Neuronal stem cell (in vitro differentiated cells): ENCODE measurements around the gene KCNK2. TPM values are rescaled to one million over a fixed set of nuclear protein-coding genes. Genes with fewer than 3 reads are reported as not detected.

Experiments
- DNase-seq: peaks from one replicate; pipeline ENCODE4 v3.0.0-alpha.2; 2013; ENCODE audit warnings: low spot score
- H2AFZ ChIP-seq: one replicate; pipeline ENCODE4 v1.6.1; 2013; ENCODE audit warnings: mild to moderate bottlenecking, low read length, inconsistent platforms
- H2AK5ac ChIP-seq: 2 replicates; pipeline ENCODE4 v1.6.1; 2013; ENCODE audit warnings: low read depth, mild to moderate bottlenecking, inconsistent platforms, low read length, moderate library complexity, mixed read lengths
- H2BK120ac ChIP-seq: 2 replicates; pipeline ENCODE4 v1.6.1; 2013; ENCODE audit warnings: low read depth, mild to moderate bottlenecking, inconsistent platforms, low read length, moderate library complexity, mixed read lengths
- H2BK12ac ChIP-seq: one replicate; pipeline ENCODE4 v1.6.1; 2013; ENCODE audit warnings: low read length, inconsistent platforms
- H2BK15ac ChIP-seq: 2 replicates; pipeline ENCODE4 v1.6.1; 2013; ENCODE audit warnings: mild to moderate bottlenecking, low read length, inconsistent platforms, mixed read lengths
- H2BK5ac ChIP-seq: one replicate; pipeline ENCODE4 v1.6.1; 2013; ENCODE audit warnings: inconsistent platforms, mild to moderate bottlenecking, low read length, moderate library complexity
- H3K14ac ChIP-seq: one replicate; pipeline ENCODE4 v1.6.1; 2013; ENCODE audit warnings: low read length, inconsistent platforms
- H3K18ac ChIP-seq: 2 replicates; pipeline ENCODE4 v1.6.1; 2013; ENCODE audit warnings: low read length, inconsistent platforms
- H3K23ac ChIP-seq: 2 replicates; pipeline ENCODE4 v1.6.1; 2013; ENCODE audit warnings: low read depth, mild to moderate bottlenecking, mixed read lengths, low read length, inconsistent platforms; ENCODE audit not compliant: poor library complexity
- H3K27ac ChIP-seq: replicated peaks from 3 replicates; pipeline ENCODE4 v1.5.1; 2013; ENCODE audit warnings: low read length, inconsistent platforms
- H3K27me3 ChIP-seq, 3 experiments: 2 replicates each; pipeline ENCODE4 v1.6.1; 2013; ENCODE audit warnings: low read length in 3 of 3, mild to moderate bottlenecking in 2 of 3, inconsistent platforms in 1 of 3, low read depth in 1 of 3, mixed read lengths in 1 of 3, moderate library complexity in 1 of 3; ENCODE audit not compliant: control insufficient read depth in 3 of 3, insufficient read depth in 3 of 3
- H3K36me3 ChIP-seq, 2 donors: replicated peaks in 1 of 2; 2 replicates each; pipeline ENCODE4 v1.6.1; 2013; ENCODE audit warnings: low read length in 2 of 2; ENCODE audit not compliant: control insufficient read depth in 2 of 2, insufficient read depth in 2 of 2
- H3K4ac ChIP-seq: 2 replicates; pipeline ENCODE4 v1.6.1; 2013; ENCODE audit warnings: inconsistent platforms, mild to moderate bottlenecking, low read length, moderate library complexity
- H3K4me1 ChIP-seq, 2 donors: 1 replicate in 1 of 2; 2 replicates in 1 of 2; pipeline ENCODE4 v1.6.1; 2013; ENCODE audit warnings: low read length in 2 of 2, low read depth in 1 of 2; ENCODE audit not compliant: control insufficient read depth in 2 of 2, insufficient read depth in 1 of 2
- H3K4me2 ChIP-seq: one replicate; pipeline ENCODE4 v1.6.1; 2013; ENCODE audit warnings: mild to moderate bottlenecking, low read length, inconsistent platforms; ENCODE audit not compliant: insufficient read depth, poor library complexity, severe bottlenecking
- H3K4me3 ChIP-seq, 2 donors: 2 replicates each; pipeline ENCODE4 v1.5.1; 2013; ENCODE audit warnings: low read length in 2 of 2, mild to moderate bottlenecking in 2 of 2, inconsistent platforms in 1 of 2, moderate library complexity in 1 of 2
- H3K79me1 ChIP-seq: one replicate; pipeline ENCODE4 v1.6.1; 2013; ENCODE audit warnings: low read depth, mild to moderate bottlenecking, inconsistent platforms, low read length, moderate library complexity
- H3K9ac ChIP-seq: one replicate; pipeline ENCODE4 v1.6.1; 2013; ENCODE audit warnings: mild to moderate bottlenecking, low read depth, low read length, inconsistent platforms; ENCODE audit not compliant: poor library complexity
- H3K9me3 ChIP-seq, 2 donors: replicated peaks in 1 of 2; 2 replicates each; pipeline versions ENCODE3 to v1.6.1; 2013; ENCODE audit warnings: low read length in 2 of 2, mild to moderate bottlenecking in 2 of 2, inconsistent platforms in 1 of 2, low read depth in 1 of 2, mixed read lengths in 1 of 2, moderate library complexity in 1 of 2; ENCODE audit not compliant: control insufficient read depth in 2 of 2, insufficient read depth in 1 of 2
- H4K8ac ChIP-seq: one replicate; pipeline ENCODE4 v1.6.1; 2013; ENCODE audit warnings: low read depth, mild to moderate bottlenecking, inconsistent platforms, low read length, moderate library complexity
- H4K91ac ChIP-seq: one replicate; pipeline ENCODE4 v1.6.1; 2013; ENCODE audit warnings: low read length, low read depth, mild to moderate bottlenecking, inconsistent platforms; ENCODE audit not compliant: poor library complexity
- WGBS, 2 donors: extraction: QIAGEN DNeasy Blood & Tissue Kit; methylation state at CpG; one replicate each; pipeline ENCODE4 v1.1.7; 2013; ENCODE audit warnings: missing lambda C conversion rate in 2 of 2, mixed read lengths in 1 of 2; ENCODE audit not compliant: insufficient read length in 2 of 2, insufficient replicate concordance in 1 of 2; ENCODE audit errors: extremely low coverage in 2 of 2; 5-methylcytosine and 5-hydroxymethylcytosine counted together
- polyA plus RNA-seq, 2 experiments: library from polyadenylated mRNA; stranded (reverse); fragments of 200-250 nt; gene quantifications; one replicate each; pipeline ENCODE4 v1.2.3, GENCODE V29; 2013

The KCNK2 gene
- polyA plus RNA-seq (2013, experiment 1 of 2) = 2.1 TPM
- polyA plus RNA-seq (2013, experiment 2 of 2) = 2.4 TPM

GRCh38 chr1:215082532-215083382 lies at the start of gene KCNK2:
KCNK2 (plus strand) TSS chr1:215082737; CDS start chr1:215083386, 649 bp downstream.
- Histone ChIP-seq H2AK5ac (peak within 1 kb of the TSS; percentile 24), H3K9me3 (no peaks in the 10 kb centered on the region), H4K8ac (peak within 1 kb of the TSS; percentile 84), H3K79me1 (no peaks in the 10 kb centered on the region), H3K4ac (no peak within 1 kb of the TSS), H3K4me3 (peak within 1 kb of the TSS; percentile 55 to 94), H3K18ac (peak within 1 kb of the TSS; percentile 96), H3K27me3 (peaks cover 0 to 53% (median 21%) of the 10 kb centered on the region in 3 experiments), H2AFZ (peak within 1 kb of the TSS; percentile 98), H2BK5ac (no peak within 1 kb of the TSS), H2BK12ac (peak within 1 kb of the TSS; percentile 61), H3K14ac (peak within 1 kb of the TSS; percentile 83), H4K91ac (no peak within 1 kb of the TSS), H3K4me2 (peak within 1 kb of the TSS; percentile 74), H3K23ac (peak within 1 kb of the TSS; percentile 35), H3K4me1 (peaks cover 0 to 7% of the 10 kb centered on the region in 2 donors), H2BK15ac (peak within 1 kb of the TSS; percentile 27), H3K36me3 (no peaks in the 10 kb centered on the region), H3K9ac (peak within 1 kb of the TSS; percentile 97), H2BK120ac (no peak within 1 kb of the TSS), H3K27ac (no peak within 1 kb of the TSS)
- peak; percentile 32 for DNase-seq
- WGBS, 2 donors = no CpG with 5 or more reads among the region's 85 CpGs

- H2BK12ac ChIP-seq = no peak overlapping the region
- no peaks in the 10 kb centered on the region for H3K27me3 ChIP-seq
- H3K18ac ChIP-seq = no peak overlapping the region
- no peaks in the 10 kb centered on the region for H3K9me3 ChIP-seq
- H3K4me2 ChIP-seq = no peak overlapping the region
- H3K4me3 ChIP-seq = no peak overlapping the region
- H3K27ac ChIP-seq = no peak overlapping the region
- H2AFZ ChIP-seq = no peak overlapping the region
- no peak overlapping the region for H2BK15ac ChIP-seq
- no peaks in the 10 kb centered on the region for H3K4me1 ChIP-seq
- H4K8ac ChIP-seq = no peak overlapping the region
- H3K23ac ChIP-seq = no peak overlapping the region
- H2BK120ac ChIP-seq = no peak overlapping the region
- no peak overlapping the region for H3K9ac ChIP-seq
- no peak overlapping the region for H2BK5ac ChIP-seq
- DNase-seq = no peak
- no peak overlapping the region for H3K4ac ChIP-seq
- H3K79me1 ChIP-seq = no peaks in the 10 kb centered on the region
- no peak overlapping the region for H2AK5ac ChIP-seq
- no peak overlapping the region for H3K14ac ChIP-seq
- no peak overlapping the region for H4K91ac ChIP-seq
- no CpG with 5 or more reads among the region's 1 CpG for WGBS, 2 donors
- H3K36me3 ChIP-seq = no peaks in the 10 kb centered on the region
Measured at GRCh38 chr1:215032911-215033526, 49.5 kb upstream of the KCNK2 start.

GRCh38 chr1:215040190-215040589 lies 42.3 kb upstream of the KCNK2 start:
- DNase-seq = no peak
- Histone ChIP-seq H3K4me3 (no peak overlapping the region), H3K14ac (no peak overlapping the region), H3K27me3 (no peaks in the 10 kb centered on the region), H4K8ac (no peak overlapping the region), H3K4me1 (no peaks in the 10 kb centered on the region), H2BK5ac (no peak overlapping the region), H3K27ac (no peak overlapping the region), H3K9me3 (no peaks in the 10 kb centered on the region), H2BK15ac (no peak overlapping the region), H3K4me2 (no peak overlapping the region), H2AK5ac (no peak overlapping the region), H2AFZ (no peak overlapping the region), H3K18ac (no peak overlapping the region), H3K79me1 (no peaks in the 10 kb centered on the region), H2BK12ac (no peak overlapping the region), H2BK120ac (no peak overlapping the region), H3K9ac (no peak overlapping the region), H3K23ac (no peak overlapping the region), H3K4ac (no peak overlapping the region), H3K36me3 (no peaks in the 10 kb centered on the region), H4K91ac (no peak overlapping the region)
- no CpG with 5 or more reads among the region's 2 CpGs for WGBS, 2 donors

- Histone ChIP-seq H2BK12ac (no peak overlapping the region), H3K23ac (no peak overlapping the region), H3K79me1 (no peaks in the 10 kb centered on the region), H4K91ac (no peak overlapping the region), H3K4me1 (no peaks in the 10 kb centered on the region), H3K4ac (no peak overlapping the region), H3K9ac (no peak overlapping the region), H4K8ac (no peak overlapping the region), H3K27ac (no peak overlapping the region), H3K4me2 (no peak overlapping the region), H2BK120ac (no peak overlapping the region), H2AFZ (no peak overlapping the region), H3K4me3 (no peak overlapping the region), H3K14ac (no peak overlapping the region), H3K27me3 (no peaks in the 10 kb centered on the region), H3K36me3 (no peaks in the 10 kb centered on the region), H2AK5ac (no peak overlapping the region), H3K9me3 (no peaks in the 10 kb centered on the region), H2BK15ac (no peak overlapping the region), H2BK5ac (no peak overlapping the region), H3K18ac (no peak overlapping the region)
- no CpG with 5 or more reads among the region's 1 CpG for WGBS, 2 donors
- DNase-seq = no peak
Measured at GRCh38 chr1:215043401-215043800, 39.1 kb upstream of the KCNK2 start.
